Caki2 (cell line): ENCODE measurements around the gene KLC4. TPM values are rescaled to one million over a fixed set of nuclear protein-coding genes. Genes with fewer than 3 reads are reported as not detected.
A peak's percentile ranks its signal among the peaks of the same experiment; 100 is the strongest.
"Not testable (repeated sequence)": the region's sequence is repeated elsewhere in the genome, so short reads cannot be mapped to it uniquely, and the experiment has no call there.

Experiments used
- DNase-seq: peaks from one replicate; pipeline ENCODE4 v3.0.0-alpha.2; 2015; ENCODE audit warnings: low read depth
- in situ Hi-C: cut with HindIII; loops from 2 replicates; pipeline ENCODE4 v1.10.0; 2016; ENCODE audit warnings: low sequenced_read_pairs, low pct_unique_long_range_greater_than_20kb, mixed read lengths
- total RNA-seq: library from RNA; depleted of rRNA; stranded (reverse); fragments of >200 nt; shearing (Covaris generic); gene quantifications from 2 replicates; pipeline ENCODE4 v1.2.3, GENCODE V29; 2014; ENCODE audit warnings: low replicate concordance; rRNA removed

The KLC4 gene
- total RNA-seq, 1 experiment from 2014 or later: 49.3 TPM

DNA sequence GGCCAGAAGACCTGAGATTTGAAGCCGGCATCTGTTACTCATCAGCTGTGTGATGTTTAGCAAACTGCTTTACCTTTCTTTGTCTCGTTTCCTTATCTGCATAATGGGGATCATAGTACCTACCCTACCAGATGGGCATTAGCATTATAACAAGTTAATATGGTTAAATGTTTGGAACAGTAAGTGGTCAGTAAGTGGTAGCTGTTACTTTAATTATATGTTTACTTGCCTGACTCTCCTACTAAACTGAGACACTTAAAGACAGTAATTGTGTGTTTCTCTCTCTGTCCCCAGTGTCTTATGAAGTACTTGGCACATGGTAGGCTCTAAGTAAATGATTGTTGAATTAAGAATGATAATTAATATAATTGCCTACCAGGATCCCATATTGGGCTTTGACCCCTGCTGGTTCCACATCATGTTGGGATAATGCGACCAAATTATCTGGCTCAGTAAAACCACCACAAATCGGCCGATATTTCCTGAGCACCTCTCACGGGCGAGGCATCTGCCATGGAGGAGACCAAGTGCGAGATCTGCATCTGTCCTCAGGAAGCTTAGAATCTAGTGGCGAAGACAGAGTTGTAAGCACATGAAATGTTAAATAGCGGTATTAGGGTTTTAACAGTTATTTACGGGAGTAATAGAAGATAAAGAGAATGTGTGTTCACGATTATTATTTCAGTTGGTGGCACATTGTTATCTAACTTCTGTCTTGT is 48.1 kb downstream of the KLC4 start:
- in situ Hi-C loops: no loop called here
- DNase-seq: no peak

DNA sequence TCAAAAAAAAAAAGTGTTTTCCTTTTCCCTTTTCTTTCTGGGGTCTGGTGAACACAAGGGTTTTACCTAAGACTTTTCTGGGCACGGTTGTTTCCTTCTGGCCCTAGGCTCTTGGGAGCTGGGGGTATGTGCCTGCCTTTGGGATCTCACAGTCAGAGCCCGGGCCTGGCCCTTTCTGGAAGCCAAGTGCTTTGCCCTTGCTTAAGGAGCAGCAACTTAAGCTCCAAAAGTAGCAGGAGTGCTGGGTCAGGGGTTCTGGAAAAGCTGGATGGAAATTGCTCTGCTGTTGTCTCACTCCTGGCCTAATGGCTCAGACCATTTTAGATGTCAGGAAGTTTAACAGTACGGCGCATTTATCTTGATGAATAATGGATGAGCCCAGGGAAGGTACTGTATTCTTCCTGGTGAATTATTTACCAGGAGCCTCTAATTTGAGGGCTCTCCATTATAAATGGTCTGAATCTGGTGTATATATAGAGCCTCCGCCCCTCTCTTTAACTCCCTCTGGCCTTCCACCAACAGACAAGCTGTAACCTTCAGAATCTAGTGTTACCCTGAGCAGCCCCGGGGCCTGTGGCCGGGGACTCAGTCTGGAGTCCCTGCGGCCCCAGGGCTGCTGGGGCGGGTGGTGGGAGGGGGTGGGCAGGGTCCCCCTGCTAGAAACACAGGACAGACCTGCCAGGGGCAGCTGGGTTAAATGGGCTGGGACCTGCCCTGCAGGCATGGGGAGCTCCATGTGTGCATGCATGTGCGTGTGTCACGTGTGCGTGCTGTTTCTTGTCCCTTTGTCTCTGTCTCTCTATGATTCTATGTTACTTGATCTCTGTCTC is 54.2 kb downstream of the KLC4 start:
- DNase-seq: peak; percentile 58

DNA sequence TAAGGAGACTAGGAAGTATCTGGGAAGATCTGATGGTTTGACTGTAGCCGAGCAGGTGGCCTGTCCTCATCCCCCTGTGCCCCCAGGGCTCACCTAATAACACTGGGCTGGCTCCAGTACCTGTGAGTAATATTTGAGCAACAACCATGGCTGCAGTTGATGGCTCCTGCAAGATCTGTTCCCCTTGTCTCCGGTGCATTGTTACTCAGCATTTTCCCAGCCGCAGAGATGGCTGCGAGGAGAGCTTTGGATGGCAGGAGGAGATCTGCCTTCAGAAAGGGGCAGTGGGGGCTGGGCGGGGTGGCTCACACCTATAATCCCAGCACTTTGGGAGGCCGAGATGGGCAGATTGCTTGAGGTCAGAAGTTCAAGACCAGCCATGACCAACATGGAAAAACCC is 55.9 kb downstream of the KLC4 start:
- in situ Hi-C loops: no loop called here
- DNase-seq: no peak

More for the DNA sequence above, 54.2 kb downstream of the KLC4 start:
- in situ Hi-C loops: no loop called here

DNA sequence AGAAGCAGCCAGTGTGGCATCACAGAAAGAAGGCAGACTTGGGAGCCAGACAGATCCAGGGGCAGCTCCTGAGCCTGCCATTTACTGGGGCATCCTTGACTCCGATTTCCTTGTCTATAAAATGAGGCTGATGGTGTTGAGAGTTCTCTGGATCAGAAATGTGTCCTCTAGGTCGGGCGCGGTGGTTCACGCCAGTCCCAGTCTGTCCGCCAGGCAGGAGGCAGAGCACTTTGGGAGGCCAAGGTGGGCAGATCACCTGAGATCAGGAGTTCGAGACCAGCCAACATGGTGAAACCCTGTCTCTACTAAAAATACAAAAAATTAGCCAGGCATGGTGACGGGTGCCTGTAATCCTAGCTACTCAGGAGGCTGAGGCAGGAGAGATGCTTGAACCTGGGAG is 58.0 kb downstream of the KLC4 start:
- in situ Hi-C loops, DNase-seq: not testable (repeated sequence)

DNA sequence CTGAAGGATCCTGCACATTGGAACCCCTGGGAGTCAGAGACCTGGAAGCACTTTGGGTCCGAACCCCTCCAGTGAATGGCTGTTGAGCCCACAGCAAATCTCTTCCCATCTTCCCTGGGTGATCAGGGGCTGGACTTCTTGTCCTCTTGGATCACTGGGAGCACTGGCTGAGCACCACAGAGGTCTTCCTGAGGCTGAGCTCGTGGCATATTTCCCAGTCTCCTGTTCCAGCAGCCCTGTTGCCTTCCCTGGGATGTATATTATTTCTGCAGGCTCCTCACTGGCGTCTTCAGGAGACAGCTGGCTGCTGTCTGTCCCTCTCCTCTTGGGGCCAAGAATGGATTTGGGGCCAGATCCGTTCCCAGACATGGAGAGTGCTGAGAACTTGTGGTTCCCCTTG is 60.1 kb downstream of the KLC4 start:
- in situ Hi-C loops: no loop called here
- no peak for DNase-seq

DNA sequence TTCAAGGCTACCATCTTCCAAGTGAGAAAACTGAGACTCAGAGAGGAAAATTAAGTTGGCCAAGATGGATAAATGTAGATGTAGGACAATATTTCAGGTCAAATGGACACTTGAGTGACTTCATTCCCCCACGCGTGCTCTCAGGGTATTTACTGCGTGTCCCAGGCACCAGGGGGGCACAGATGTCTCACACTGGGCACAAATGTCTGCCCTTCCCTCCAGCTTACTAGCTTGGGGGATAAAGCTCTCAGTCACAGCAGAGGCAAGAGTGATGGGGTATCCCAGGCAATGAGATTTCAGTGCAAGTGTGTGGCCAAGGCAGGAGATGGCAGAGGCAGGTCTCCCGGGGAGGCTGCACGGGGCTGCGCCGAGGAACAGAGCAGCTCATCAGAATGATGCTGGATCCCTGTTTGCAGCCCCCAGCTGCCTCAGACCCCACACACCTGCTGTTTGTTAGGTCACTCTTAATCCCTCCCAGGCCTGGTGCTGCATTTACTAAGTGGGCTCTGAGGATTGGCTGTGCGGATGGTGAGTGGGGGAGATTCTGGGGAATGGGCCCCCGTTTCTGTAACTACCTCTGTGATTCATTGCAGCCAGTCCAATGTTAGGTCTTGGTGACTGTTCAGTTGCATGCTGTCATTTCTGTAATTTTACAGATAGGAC is 60.8 kb downstream of the KLC4 start:
- DNase-seq: no peak
- in situ Hi-C loops: no loop called here

DNA sequence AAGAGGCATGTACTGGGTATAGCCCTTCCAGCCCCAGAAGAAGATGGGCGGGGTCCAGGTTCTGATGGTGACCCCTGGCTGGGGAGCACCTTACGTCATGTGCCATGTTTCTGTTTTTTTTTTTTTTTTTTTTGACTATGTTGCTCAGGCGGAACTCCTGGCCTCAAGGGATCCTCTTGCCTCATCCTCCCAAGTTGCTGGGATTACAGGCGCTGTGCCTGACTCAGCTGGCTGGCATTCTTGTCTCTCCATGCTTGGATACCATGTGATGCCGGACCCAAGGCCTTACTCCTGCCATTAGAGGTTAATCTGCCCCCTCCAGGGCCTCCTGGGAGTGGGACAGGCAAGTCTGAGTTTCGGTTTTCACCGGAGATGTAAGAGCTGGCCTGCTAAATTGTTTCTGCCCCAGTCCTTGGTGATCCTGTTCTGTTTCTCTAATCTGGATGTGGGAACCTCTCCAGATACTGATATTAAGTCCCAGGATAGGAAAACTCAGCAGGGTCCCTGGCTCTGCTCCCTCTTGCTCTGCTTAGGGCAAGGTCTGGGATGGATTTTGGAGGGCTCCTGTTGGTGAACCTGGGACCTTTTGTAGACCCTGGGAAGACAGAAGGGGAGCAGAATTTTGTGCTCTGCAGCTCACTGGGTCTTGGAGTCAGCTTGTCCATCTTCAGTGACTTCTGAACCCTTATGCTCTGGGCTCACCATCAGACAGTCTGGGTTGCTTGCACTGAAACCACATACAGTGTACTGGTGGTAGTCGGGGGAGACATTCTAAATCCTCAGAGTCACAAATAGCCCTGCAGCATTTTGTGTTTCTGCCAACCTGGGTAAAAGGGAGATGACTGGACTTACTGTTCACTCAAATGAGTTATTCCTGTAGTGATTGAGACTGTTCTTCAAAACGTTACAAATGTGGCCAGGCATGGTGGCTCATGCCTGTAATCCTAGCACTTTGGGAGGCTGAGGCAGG is 61.8 kb downstream of the KLC4 start:
- in situ Hi-C loops: no loop called here
- DNase-seq: peak; percentile 77

DNA sequence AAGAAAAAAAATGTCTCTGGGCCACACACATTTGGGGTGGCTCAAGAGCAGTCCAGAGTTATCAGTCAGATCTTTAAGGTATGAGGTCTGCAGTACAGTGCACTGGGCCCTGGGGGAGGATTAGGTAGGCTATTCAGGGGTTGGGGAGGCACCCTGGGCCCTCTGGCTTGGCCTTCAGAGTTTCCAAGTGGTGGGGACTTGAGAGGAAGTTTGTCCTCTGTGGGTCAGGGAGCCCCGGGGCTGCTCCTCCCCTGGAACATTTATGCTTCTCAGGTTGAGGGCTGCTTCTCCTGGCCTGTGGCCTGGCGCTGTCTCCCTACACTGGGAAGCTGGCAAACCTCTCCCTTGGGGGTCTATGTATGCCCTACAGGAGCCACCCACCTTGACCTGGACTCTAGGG is 62.7 kb downstream of the KLC4 start:
- in situ Hi-C loops: no loop called here

DNA sequence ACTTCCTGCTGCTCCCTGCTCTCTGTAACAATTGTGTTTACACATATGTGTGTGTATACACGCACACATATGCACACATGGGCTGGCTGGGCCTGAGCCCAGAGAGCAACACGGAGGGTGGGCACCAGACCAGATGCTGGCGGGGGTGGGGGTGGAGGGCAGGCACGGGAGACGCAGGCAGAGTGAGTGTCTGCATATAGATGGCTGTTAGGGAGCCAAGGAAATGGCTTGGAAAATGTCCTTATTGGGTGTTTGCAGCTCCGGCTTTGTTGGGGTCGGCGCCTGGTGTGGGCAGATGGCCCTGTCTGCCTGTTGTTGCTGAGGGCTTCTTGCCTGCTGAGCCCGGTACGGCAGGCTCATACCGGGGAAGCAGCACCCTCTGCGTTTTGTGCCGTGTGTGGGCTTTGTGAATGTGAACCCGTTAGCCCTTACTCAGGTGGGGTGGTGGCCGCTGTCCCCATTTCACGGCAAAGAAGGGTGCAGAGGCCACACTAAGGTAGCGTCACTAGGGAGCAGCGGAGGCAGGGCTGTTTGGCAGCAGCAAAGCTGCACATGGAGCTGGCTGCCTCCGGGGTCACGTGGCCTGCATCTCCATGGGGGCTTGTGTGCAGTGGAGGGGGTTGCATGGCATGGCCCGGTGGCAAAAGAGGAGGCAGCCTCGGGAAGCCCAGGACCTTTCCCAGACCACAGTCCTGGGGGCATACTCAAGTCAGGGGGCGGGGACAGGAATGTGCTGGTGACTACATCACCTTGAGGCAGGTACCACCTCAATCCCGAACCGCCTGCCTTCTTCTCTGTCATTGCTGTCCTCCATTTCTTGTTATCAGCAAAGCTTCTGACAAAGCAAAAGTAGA is 64.3 kb downstream of the KLC4 start:
- in situ Hi-C loops: no loop called here
- no peak for DNase-seq

More for the DNA sequence above, 62.7 kb downstream of the KLC4 start:
- no peak for DNase-seq

DNA sequence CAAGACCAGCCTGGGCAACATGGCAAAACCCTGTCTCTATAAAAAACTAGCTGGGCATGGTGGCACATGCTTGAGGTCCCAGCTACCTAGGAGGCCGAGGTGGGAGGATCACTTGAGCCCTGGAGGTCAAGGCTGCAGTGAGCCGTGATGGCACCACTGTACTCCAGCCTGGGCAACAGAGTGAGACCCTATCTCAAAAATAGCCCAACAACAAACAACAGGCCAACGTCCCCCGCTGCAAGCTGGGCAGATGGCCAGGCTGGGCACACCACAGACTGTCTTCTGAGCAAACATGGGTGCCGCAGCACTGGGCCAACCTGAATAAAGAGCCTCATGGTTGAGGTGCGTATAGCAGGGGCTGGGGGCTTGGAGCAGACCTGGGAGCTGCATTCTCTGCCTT is 65.0 kb downstream of the KLC4 start:
- no peak for DNase-seq
- in situ Hi-C loops: no loop called here

Other genes starting within 250 kb of the KLC4 start
- 116 and 181 TPM in 2 replicates for gene RPL7L1, start 180.0 kb upstream of the KLC4 start, total RNA-seq
- gene PTCRA, start 143.6 kb upstream of the KLC4 start, total RNA-seq: not detected in 2 replicates
- 69.2 and 70.4 TPM in 2 replicates for gene CNPY3, start 130.2 kb upstream of the KLC4 start, total RNA-seq
- 1.5 TPM in 1 of 2 replicates, not detected in the other for gene GNMT, start 98.9 kb upstream of the KLC4 start, total RNA-seq
- 29.2 and 31.4 TPM in 2 replicates for gene PEX6, start 80.5 kb upstream of the KLC4 start, total RNA-seq
- 41.1 and 50.7 TPM in 2 replicates for gene PPP2R5D, start 75.1 kb upstream of the KLC4 start, total RNA-seq
- 192 and 200 TPM in 2 replicates for gene MEA1, start 45.7 kb upstream of the KLC4 start, total RNA-seq
- gene KLHDC3, start 45.4 kb upstream of the KLC4 start, total RNA-seq: 140 and 145 TPM in 2 replicates
- gene RRP36, start 38.0 kb upstream of the KLC4 start, total RNA-seq: 79.1 and 98.6 TPM in 2 replicates
- 39.2 TPM in 2 replicates for gene CUL7, start 5.8 kb upstream of the KLC4 start, total RNA-seq
- 47.5 and 50.5 TPM in 2 replicates for gene MRPL2, start 197 bp upstream of the KLC4 start, total RNA-seq
- 45.4 and 69.5 TPM in 2 replicates for gene PTK7, start 16.7 kb downstream of the KLC4 start, total RNA-seq
- gene SRF, start 111.6 kb downstream of the KLC4 start, total RNA-seq: 16.4 and 26.1 TPM in 2 replicates
- 10.6 and 15.7 TPM in 2 replicates for gene CUL9, start 122.6 kb downstream of the KLC4 start, total RNA-seq
- 187 and 194 TPM in 2 replicates for gene DNPH1, start 169.8 kb downstream of the KLC4 start, total RNA-seq
- gene TTBK1, start 183.8 kb downstream of the KLC4 start, total RNA-seq: not detected in 2 replicates
- not detected in 2 replicates for gene SLC22A7, start 238.6 kb downstream of the KLC4 start, total RNA-seq
- gene CRIP3, start 249.2 kb downstream of the KLC4 start, total RNA-seq: not detected in 2 replicates